SK-N-SH (cell line): ENCODE data around the gene SORBS2. TPM values are rescaled to one million over a fixed set of nuclear protein-coding genes. Genes with fewer than 3 reads are reported as not detected.

Source experiments
- CTCF ChIA-PET: fragments of 300-600, 350-600 bp; formaldehyde crosslinking; extraction: SDS; loops from one replicate; lab custom pipeline; 2021; lab: Yijun Ruan, JAX
- POLR2A ChIA-PET: fragments of 350-600 bp; sonication (Branson Sonifier 250); formaldehyde crosslinking; extraction: SDS; loops from one replicate; lab custom pipeline; 2020; ENCODE audit warnings: antibody characterized with exemption, inconsistent platforms; lab: Yijun Ruan, JAX
- DNase-seq: peaks from one replicate; pipeline ENCODE4 v3.0.0; 2012
- H2AFZ ChIP-seq: fragments of 200-600 bp; sonication (generic); 2 replicates; pipeline ENCODE4 v1.8.1; 2016; ENCODE audit warnings: antibody characterized with exemption, mild to moderate bottlenecking, low read depth
- H3F3A ChIP-seq: fragments of 200-600 bp; sonication (generic); replicated peaks from 2 replicates; pipeline ENCODE3; 2016; ENCODE audit warnings: antibody characterized with exemption, mild to moderate bottlenecking; ENCODE audit not compliant: insufficient read depth
- H3K27ac ChIP-seq, 2 experiments: fragments of 200-500 bp in 1 of 2; fragments of 200-600 bp in 1 of 2; sonication (Bioruptor generic) in 1 of 2; sonication (generic), shearing (Covaris generic) in 1 of 2; 2 replicates each; pipeline versions ENCODE4 v1.5.1 to v1.6.1; 2014 to 2016; ENCODE audit warnings: low read depth in 2 of 2, inconsistent platforms in 1 of 2, low read length in 1 of 2, mild to moderate bottlenecking in 1 of 2, mixed read lengths in 1 of 2
- H3K27me3 ChIP-seq: fragments of 200-600 bp; sonication (generic), shearing (Covaris generic); 2 replicates; pipeline ENCODE4 v1.6.1; 2016; ENCODE audit warnings: mixed run types; ENCODE audit not compliant: insufficient read depth
- H3K36me3 ChIP-seq, 2 experiments: fragments of 200-500 bp in 1 of 2; fragments of 200-600 bp in 1 of 2; sonication (Bioruptor generic) in 1 of 2; sonication (generic) in 1 of 2; replicated peaks in 1 of 2; 2 replicates each; pipeline versions ENCODE3 to v1.5.1; 2014 to 2016; ENCODE audit warnings: low read length in 1 of 2, mild to moderate bottlenecking in 1 of 2; ENCODE audit not compliant: insufficient read depth in 2 of 2, control insufficient read depth in 1 of 2
- H3K4me1 ChIP-seq, 2 experiments: fragments of 200-500 bp in 1 of 2; fragments of 200-600 bp in 1 of 2; sonication (Bioruptor generic) in 1 of 2; sonication (generic), shearing (Covaris generic) in 1 of 2; 2 replicates each; pipeline versions ENCODE4 v1.5.1 to v1.6.1; 2014 to 2016; ENCODE audit warnings: low read depth in 1 of 2, low read length in 1 of 2, mixed run types in 1 of 2; ENCODE audit not compliant: insufficient read depth in 2 of 2, control insufficient read depth in 1 of 2
- H3K4me2 ChIP-seq: fragments of 200-600 bp; sonication (generic), shearing (Covaris generic); 2 replicates; pipeline ENCODE4 v1.6.1; 2017; ENCODE audit warnings: mixed run types
- H3K4me3 ChIP-seq, 2 experiments: fragments of 200-500 bp in 1 of 2; fragments of 200-600 bp in 1 of 2; sonication (Bioruptor generic) in 1 of 2; sonication (generic), shearing (Covaris generic) in 1 of 2; 2 replicates each; pipeline versions ENCODE4 v1.5.1 to v1.8.1; 2014 to 2016; ENCODE audit warnings: low read depth in 2 of 2, inconsistent platforms in 1 of 2, low read length in 1 of 2, mild to moderate bottlenecking in 1 of 2, mixed read lengths in 1 of 2, moderate library complexity in 1 of 2
- H3K79me2 ChIP-seq: fragments of 200-600 bp; sonication (generic); 2 replicates; pipeline ENCODE4 v1.8.1; 2017; ENCODE audit warnings: mild to moderate bottlenecking; ENCODE audit not compliant: insufficient read depth
- H3K9ac ChIP-seq: fragments of 200-600 bp; sonication (generic); 2 replicates; pipeline ENCODE4 v1.6.1; 2017; ENCODE audit warnings: mixed run types
- H3K9me2 ChIP-seq: fragments of 200-600 bp; sonication (generic); 2 replicates; pipeline ENCODE4 v1.6.1; 2017; ENCODE audit warnings: mixed run types
- H3K9me3 ChIP-seq: fragments of 200-600 bp; sonication (generic); 2 replicates; pipeline ENCODE4 v1.6.1; 2017; ENCODE audit warnings: mixed run types, mild to moderate bottlenecking, moderate library complexity
- H4K20me1 ChIP-seq: fragments of 200-600 bp; sonication (generic); 2 replicates; pipeline ENCODE4 v1.6.1; 2017; ENCODE audit warnings: mild to moderate bottlenecking, mixed run types; ENCODE audit not compliant: insufficient read depth
- FOXJ3 ChIP-seq: sonication (generic); formaldehyde crosslinking; IDR thresholded peaks from 2 replicates; pipeline ENCODE4 v1.5.1; 2020; ENCODE audit warnings: mild to moderate bottlenecking, missing genetic modification reagents
- GATA2 ChIP-seq: sonication (generic); formaldehyde crosslinking; IDR thresholded peaks from 2 replicates; pipeline ENCODE4 v1.5.0; 2020; ENCODE audit warnings: mild to moderate bottlenecking, missing genetic modification reagents
- NFIC ChIP-seq: IDR thresholded peaks from 2 replicates; pipeline ENCODE4 v1.4.0; 2012; ENCODE audit warnings: borderline replicate concordance
- RAD21 ChIP-seq: IDR thresholded peaks from 2 replicates; pipeline ENCODE4 v1.6.1; 2012; ENCODE audit warnings: mild to moderate bottlenecking, low read length
- RCOR1 ChIP-seq: fragments of 150-350 bp; IDR thresholded peaks from 2 replicates; pipeline ENCODE4 v1.6.1; 2017; ENCODE audit warnings: antibody characterized with exemption, low read length
- WGBS: methylation state at CpG from one replicate; pipeline ENCODE4 v1.1.6; 2017; ENCODE audit warnings: low lambda C conversion rate; 5-methylcytosine and 5-hydroxymethylcytosine counted together
- polyA plus RNA-seq, 3 experiments: library from polyadenylated mRNA; depleted of rRNA; stranded (reverse); fragments of >200 nt; gene quantifications; 2 replicates each; pipeline ENCODE4 v1.2.3, GENCODE V29; 2012

Gene SORBS2
- polyA plus RNA-seq, 1 of the 3 experiments (the other 2 are of a cell fraction), result 2.5 TPM

DNA sequence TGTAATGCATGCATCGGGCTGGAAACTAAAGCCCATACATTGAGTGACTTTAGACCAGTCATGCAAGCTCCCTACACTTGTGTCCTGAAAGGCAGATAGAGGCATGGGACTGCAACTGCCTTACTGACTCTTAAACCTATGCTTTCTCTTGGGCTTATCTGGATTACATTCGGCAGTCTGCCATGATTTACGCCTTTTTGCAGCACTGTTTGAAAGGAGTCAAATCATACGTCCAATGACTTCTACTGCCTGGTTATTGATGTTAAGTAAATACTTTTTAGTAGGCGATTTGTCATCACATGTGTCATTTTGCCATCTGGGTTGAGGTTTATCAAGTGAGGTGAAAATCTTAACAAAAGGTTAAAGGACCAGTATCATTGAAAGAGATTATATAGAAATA lies 31.5 kb downstream of the SORBS2 start:
- Histone ChIP-seq H3K4me2 (no peak overlapping the region), H2AFZ (no peak overlapping the region), H3K9me2 (no peaks in the 10 kb centered on the region), H3K27me3 (no peaks in the 10 kb centered on the region), H3K9me3 (no peaks in the 10 kb centered on the region), H3F3A (peaks cover 10% of the 10 kb centered on the region), H4K20me1 (no peaks in the 10 kb centered on the region), H3K36me3 (no peaks in the 10 kb centered on the region), H3K4me3 (no peak overlapping the region), H3K79me2 (no peaks in the 10 kb centered on the region), H3K4me1 (no peaks in the 10 kb centered on the region; a peak in 1 of 4 replicates), H3K27ac (peak overlapping the region in 1 of 2 experiments; percentile 39; a peak in 1 of 4 replicates), H3K9ac (no peak overlapping the region)
- no peak for DNase-seq
- TF ChIP-seq FOXJ3, result no peak
- TF ChIP-seq GATA2 (CRISPR knock-in tag), result no peak
- POLR2A ChIA-PET, result interaction anchor here (0.7 kb wide), 1 partner anchor 523 kb away, joined by 3 read pairs; no protein-coding TSS in a partner anchor
- CTCF ChIA-PET, result no interaction called here
- 93% methylated on average over 5 of the region's 5 CpGs for WGBS

DNA sequence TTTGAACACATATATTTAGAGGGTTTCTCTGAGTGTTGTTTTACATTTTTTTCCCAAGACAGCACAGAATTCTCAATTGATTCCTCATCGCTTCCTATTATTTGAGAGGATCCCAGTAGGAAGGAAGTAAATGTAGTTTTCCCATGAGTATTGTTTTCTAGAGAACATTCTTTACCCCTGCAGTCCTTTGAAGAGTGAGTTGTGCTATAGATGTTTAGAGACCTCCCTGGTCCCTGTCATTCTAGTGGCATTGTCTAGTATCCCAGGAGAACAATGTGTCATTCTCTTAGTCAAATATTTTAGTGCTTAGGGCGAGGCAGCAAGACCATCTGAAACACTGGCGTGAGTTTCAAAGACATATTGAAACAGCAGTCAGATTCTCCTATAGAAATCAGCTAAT lies 32.5 kb downstream of the SORBS2 start:
- H3K9ac ChIP-seq, result no peak overlapping the region
- no peak for TF ChIP-seq RAD21
- no peak for TF ChIP-seq NFIC
- no peaks in the 10 kb centered on the region for H3K9me3 ChIP-seq
- H4K20me1 ChIP-seq, result no peaks in the 10 kb centered on the region
- WGBS, result 86% methylated on average over 3 of the region's 3 CpGs
- peaks cover 13% of the 10 kb centered on the region for H3F3A ChIP-seq
- no peaks in the 10 kb centered on the region for H3K9me2 ChIP-seq
- H3K4me2 ChIP-seq, result no peak overlapping the region
- peak overlapping the region in 1 of 2 experiments; percentile 39; a peak in 2 of 4 replicates for H3K27ac ChIP-seq
- H3K36me3 ChIP-seq, result no peaks in the 10 kb centered on the region
- H3K4me1 ChIP-seq, result peaks cover 0 to 3% of the 10 kb centered on the region in 2 experiments; a peak in 2 of 4 replicates
- H3K27me3 ChIP-seq, result no peaks in the 10 kb centered on the region
- no peak overlapping the region for H3K4me3 ChIP-seq
- no peak overlapping the region; the same call in 1 of the 2 replicates for H2AFZ ChIP-seq
- H3K79me2 ChIP-seq, result no peaks in the 10 kb centered on the region
- POLR2A ChIA-PET, result no interaction called here
- DNase-seq, result no peak
- CTCF ChIA-PET, result no interaction called here

DNA sequence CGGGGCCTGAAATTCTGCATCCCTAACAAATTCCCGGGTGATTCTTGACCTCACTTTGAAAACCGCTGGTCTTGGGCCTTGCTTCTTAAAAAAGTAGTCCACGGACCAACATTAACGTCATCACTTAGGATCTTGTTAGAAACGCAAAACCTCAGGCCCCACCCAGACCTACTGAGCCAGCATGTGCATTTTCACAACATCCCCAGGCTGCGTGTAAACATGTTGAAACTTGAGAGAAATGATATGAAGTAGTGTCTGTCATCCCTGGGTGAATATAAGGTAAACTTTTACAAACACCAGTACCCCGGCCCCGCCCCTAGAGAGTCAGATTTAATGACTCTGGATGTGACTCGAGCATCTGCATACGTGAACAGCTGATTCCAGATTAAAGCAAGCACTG lies 33.7 kb downstream of the SORBS2 start:
- H3K27me3 ChIP-seq, result no peaks in the 10 kb centered on the region
- no peak for TF ChIP-seq RCOR1
- TF ChIP-seq, all 33 proteins: peak for 0
- Histone ChIP-seq H3K4me2 (no peak overlapping the region), H3K4me1 (peaks cover 2 to 6% of the 10 kb centered on the region in 2 experiments; a peak in 2 of 4 replicates), H4K20me1 (no peaks in the 10 kb centered on the region), H3K9ac (no peak overlapping the region), H2AFZ (no peak overlapping the region), H3K9me2 (no peaks in the 10 kb centered on the region), H3K79me2 (no peaks in the 10 kb centered on the region), H3K4me3 (no peak overlapping the region), H3F3A (peaks cover 18% of the 10 kb centered on the region), H3K36me3 (no peaks in the 10 kb centered on the region), H3K27ac (no peak overlapping the region), H3K9me3 (no peaks in the 10 kb centered on the region)
- 88% methylated on average over 11 of the region's 11 CpGs for WGBS
- POLR2A ChIA-PET, result no interaction called here
- CTCF ChIA-PET, result no interaction called here
- no peak for DNase-seq
